Activated T-cell treated with anti-CD3 and anti-CD28 coated beads for 48 hours (primary cell): ENCODE data around the gene AP2B1.

Source experiments
- DNase-seq: peaks from one replicate; pipeline ENCODE4 v3.0.0-alpha.2; 2020; ENCODE audit warnings: low read depth

The AP2B1 gene

GRCh38 chr17:35773679-35774425 is 186.7 kb downstream of the AP2B1 start:
- no peak for DNase-seq

- no peak for DNase-seq
These were observed 187.4 kb downstream of the AP2B1 start for GRCh38 chr17:35774499-35774898.

- DNase-seq = no peak
These were observed 187.9 kb downstream of the AP2B1 start for GRCh38 chr17:35775039-35775438.

- DNase-seq = no peak
These were observed 188.5 kb downstream of the AP2B1 start for GRCh38 chr17:35775583-35775982.
